T-helper 9 cell (primary cell): ENCODE results near the gene TOLLIP.
"Not testable (repeated sequence)": the region's sequence is repeated elsewhere in the genome, so short reads cannot be mapped to it uniquely, and the experiment has no call there.

ENCODE experiments used
- DNase-seq: peaks from one replicate; pipeline ENCODE4 v3.0.0-alpha.2; 2020
- total RNA-seq, 2 donors: gene quantifications; one replicate each; lab custom pipeline; 2026; lab: John Stamatoyannopoulos, UW

The TOLLIP gene
- 18.8 to 45.7 reads per million in 2 donors for total RNA-seq

DNA sequence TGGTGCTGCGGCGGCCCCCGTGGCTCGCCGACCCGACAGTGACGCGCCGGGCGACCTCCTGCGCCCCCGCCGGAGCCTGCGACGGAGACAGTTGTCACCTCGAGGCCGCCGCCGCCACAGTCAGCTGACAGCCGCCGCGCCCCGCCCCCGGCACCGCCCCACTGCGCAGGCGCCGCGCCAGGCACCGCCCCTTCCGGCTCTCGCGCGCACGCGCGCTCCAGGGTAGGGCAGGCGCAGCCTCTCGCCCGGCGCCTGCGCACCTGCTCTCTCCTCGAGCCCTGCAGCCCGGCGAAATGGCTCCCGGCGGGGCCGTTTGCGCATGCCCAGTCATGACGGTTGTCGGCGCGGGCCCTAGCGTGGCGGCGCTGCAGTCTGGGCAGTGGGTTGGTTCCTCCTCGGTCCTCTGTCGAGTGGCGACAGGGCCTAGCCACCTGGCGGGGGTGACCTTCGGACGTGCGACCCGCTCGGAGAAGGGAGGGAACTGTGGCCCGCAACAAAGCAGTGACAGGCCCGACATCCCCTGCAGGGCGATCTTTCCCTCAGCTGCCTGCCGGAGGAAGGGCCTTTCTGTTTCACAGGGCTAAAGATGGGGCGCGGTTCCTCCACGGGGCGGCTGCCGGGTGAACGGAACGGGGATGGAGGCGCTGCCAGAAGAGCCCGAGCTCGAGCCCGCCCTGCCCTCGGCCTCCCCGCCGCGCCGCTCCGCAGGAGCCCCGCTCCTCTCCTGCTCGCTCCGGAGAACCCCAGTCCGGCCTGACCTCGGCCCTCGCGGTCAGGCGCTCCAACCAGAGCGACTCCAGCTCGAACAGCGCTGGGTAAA lies at the start of gene TOLLIP:
TSS of gene TOLLIP (minus strand) at position 135 of the 820 bp plus-strand sequence. CDS start at position 1, 134 bp downstream.
- peak; percentile 94 for DNase-seq

DNA sequence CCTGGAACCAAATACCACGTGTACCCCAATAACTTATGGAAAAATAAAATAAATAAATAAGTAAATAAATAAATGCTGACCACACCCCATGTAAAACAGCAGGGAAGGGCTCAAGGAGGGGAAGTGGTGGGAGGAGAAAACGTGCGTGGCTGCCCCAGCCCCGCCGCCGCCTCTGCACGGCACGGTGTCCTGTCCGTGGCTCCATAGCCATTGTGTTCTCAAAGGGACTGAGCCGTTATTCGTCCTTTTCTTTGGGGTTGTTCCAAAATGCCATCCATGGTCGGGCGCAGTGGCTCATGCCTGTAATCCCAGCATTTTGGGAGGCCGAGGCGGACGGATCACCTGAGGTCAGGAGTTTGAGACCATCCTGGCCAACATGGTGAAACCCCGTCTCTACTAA lies 49.5 kb upstream of the TOLLIP start:
- not testable (repeated sequence) for DNase-seq

- DNase-seq, result no peak
Measured at GRCh38 chr11:1358286-1358685, 48.9 kb upstream of the TOLLIP start.

DNA sequence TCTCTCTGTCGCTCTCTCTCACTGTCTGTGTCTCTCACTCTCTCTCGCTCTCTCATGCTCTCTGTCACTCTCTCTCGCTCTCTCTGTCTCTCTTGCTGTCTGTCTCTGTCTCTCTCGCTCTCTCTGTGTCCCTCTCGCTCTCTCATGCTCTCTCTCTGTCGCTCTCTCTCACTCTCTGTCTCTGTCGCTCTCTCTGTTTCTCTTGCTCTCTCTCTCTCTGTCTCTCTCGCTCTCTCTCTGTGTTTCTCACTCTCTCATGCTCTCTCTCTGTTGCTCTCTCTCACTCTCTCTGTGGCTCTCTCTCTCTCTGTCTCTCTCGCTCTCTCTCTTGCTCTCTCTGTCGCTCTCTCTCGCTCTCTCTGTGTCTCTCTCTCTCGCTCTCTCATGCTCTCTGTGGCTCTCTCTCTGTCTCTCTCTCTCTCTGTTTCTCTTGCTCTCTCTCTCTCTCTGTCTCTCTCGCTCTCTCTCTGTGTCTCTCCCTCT lies 47.1 kb upstream of the TOLLIP start:
- DNase-seq, result no peak

- no peak for DNase-seq
Measured at GRCh38 chr11:1356007-1356435, 46.6 kb upstream of the TOLLIP start.

DNA sequence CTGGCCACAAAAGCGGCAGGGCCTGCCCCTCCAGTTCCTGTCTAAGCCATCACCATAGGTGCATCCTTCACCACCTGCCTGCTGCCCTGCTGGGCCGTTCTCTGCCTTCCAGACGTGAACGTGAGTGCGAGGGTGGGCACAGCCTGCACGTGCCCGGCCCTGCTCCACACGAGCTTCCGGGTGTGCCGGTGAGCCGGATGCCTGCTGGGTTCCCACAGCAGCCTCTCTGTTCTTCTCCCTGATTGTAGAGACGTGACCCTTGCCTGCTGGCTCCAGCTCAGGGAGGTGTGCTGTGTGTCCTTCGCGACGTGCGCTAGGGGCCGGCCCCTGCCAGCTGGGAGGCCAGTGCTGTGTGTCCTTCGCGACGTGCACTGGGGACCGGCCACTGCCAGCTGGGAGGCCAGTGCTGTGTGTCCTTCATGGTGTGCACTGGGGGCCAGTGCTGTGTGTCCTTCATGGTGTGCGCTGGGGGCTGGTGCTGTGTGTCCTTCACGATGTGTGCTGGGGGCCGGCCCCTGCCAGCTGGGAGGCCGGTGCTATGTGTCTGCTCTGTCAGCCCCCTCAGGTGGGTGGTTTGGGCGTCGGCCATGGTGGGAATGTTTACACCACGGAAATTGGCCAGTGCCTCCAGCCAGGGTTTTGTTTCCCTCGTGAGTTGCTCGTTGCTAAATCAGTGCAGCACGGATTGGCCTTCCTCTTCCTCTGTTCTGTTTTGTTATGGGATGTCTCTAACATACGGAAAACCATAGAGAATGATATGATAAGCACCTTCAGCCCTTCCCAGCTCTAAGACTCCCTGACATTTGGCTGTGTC lies 44.9 kb upstream of the TOLLIP start:
- DNase-seq, result no peak

- no peak for DNase-seq
Measured at GRCh38 chr11:1353383-1354124, 44.1 kb upstream of the TOLLIP start.

GRCh38 chr11:1352696-1353382 lies 43.4 kb upstream of the TOLLIP start:
- no peak for DNase-seq

DNA sequence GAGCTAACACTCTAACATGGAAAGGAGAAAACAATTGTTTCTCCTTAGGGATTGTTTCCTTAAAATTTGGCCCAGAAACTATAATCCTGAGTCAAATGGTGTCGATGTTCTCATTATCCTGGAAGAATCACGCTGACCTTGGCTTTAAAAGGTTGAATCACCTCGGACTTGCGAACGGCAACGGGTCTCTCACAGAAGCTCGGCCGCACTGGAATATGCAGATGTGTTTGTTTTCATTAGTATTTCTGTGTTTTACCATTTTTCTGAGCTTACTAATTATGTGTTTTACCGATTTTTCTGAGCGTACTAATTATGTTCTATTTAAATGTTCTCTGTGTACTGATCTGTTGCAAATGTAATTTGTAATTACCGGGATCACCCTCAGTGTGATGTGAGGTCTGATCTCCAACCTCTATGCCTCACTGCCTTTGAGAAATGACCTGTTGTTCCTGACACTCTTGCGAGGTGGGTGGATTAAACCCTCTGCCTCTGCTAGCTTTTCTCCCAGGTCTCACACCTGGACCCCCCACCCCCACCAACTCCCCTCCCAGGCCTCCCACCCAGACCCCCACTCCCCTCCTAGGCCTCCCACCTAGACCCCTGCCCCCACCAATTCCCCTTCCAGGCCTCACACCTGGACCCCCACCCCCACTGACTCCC lies 42.0 kb upstream of the TOLLIP start:
- no peak for DNase-seq

- no peak for DNase-seq
Measured at GRCh38 chr11:1350086-1350725, 40.8 kb upstream of the TOLLIP start.

- no peak for DNase-seq
Measured at GRCh38 chr11:1349327-1350041, 40.1 kb upstream of the TOLLIP start.

- DNase-seq, result no peak
Measured at GRCh38 chr11:1348796-1349326, 39.4 kb upstream of the TOLLIP start.

- DNase-seq, result no peak
Measured at GRCh38 chr11:1348146-1348795, 38.8 kb upstream of the TOLLIP start.

GRCh38 chr11:1347411-1347999 lies 38.1 kb upstream of the TOLLIP start:
- DNase-seq, result not testable (repeated sequence)

GRCh38 chr11:1346669-1347390 lies 37.4 kb upstream of the TOLLIP start:
- no peak for DNase-seq

GRCh38 chr11:1345737-1346513 lies 36.5 kb upstream of the TOLLIP start:
- DNase-seq, result no peak

DNA sequence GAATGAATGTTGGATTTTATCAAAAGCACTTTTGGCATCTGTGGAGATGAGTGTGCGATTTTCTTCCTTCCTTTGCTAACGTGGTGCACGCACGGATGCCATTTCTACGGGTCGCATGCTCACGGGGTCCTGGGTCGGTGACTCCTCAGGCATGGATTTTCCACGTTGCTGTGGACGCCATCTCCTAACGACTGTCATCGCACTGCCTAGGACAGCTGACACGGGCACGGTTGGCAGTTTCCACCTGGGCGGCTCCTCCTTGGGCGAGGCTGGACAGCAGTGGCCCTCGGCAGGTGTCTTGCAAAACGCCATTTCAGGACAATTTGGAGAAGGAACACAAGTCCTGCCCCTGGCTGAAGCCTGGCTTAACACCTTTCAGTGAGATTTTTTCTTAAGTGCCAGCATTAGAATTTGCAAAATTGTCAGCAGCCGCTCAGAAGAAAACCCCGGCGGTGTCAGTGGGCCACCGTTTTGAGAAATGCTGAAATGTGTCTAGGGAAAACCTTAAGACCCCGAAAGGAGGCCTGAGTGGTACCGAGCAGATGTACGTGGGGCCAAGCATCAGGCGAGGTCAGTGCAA lies 34.7 kb upstream of the TOLLIP start:
- no peak for DNase-seq
